Sigmoid colon (tissue), 7 donors: Measurements from ENCODE around the gene USP7. TPM values are rescaled to one million over a fixed set of nuclear protein-coding genes. Genes with fewer than 3 reads are reported as not detected.

Source experiments
- DNase-seq: peaks from one replicate; pipeline ENCODE4 v3.0.0-alpha.2; 2019
- H3K27ac ChIP-seq, 4 donors: fragments of 200-600 bp; sonication (generic); one replicate each; pipeline ENCODE4 v1.5.1; 2016 to 2019; ENCODE audit warnings: mild to moderate bottlenecking in 1 of 4
- H3K27me3 ChIP-seq, 3 donors: fragments of 200-600 bp; sonication (generic); one replicate each; pipeline ENCODE4 v1.5.1; 2019; ENCODE audit warnings: mild to moderate bottlenecking in 1 of 3
- H3K36me3 ChIP-seq, 4 donors: fragments of 200-600 bp; sonication (generic); one replicate each; pipeline ENCODE4 v1.5.1; 2016 to 2019
- H3K4me1 ChIP-seq, 4 donors: fragments of 200-600 bp; sonication (generic); one replicate each; pipeline ENCODE4 v1.5.1; 2017 to 2019
- H3K4me3 ChIP-seq, 4 donors: fragments of 200-600 bp; sonication (generic); one replicate each; pipeline ENCODE4 v1.5.1; 2017 to 2019; ENCODE audit warnings: mild to moderate bottlenecking in 2 of 4, moderate library complexity in 1 of 4
- H3K9me3 ChIP-seq, 4 donors: fragments of 200-600 bp in 3 of 4; sonication (generic) in 3 of 4; one replicate each; pipeline versions ENCODE4 v1.5.1 to v1.6.1; 2013 to 2019
- CTCF ChIP-seq, 4 experiments: fragments of 450-650 bp in 3 of 4; fragments of 200-600 bp in 1 of 4; IDR thresholded peaks; one replicate each; pipeline ENCODE4 v1.5.1; 2016 to 2019; ENCODE audit warnings: antibody characterized with exemption in 4 of 4, mild to moderate bottlenecking in 3 of 4, moderate library complexity in 2 of 4
- EP300 ChIP-seq, 4 donors: sonication (generic); formaldehyde crosslinking; IDR thresholded peaks; one replicate each; pipeline ENCODE4 v1.6.1; 2017; ENCODE audit warnings: antibody characterized with exemption in 4 of 4
- POLR2A ChIP-seq, 2 donors: fragments of 450-650 bp; IDR thresholded peaks; one replicate each; pipeline ENCODE4 v1.6.1; 2016; ENCODE audit warnings: antibody characterized with exemption in 2 of 2, mild to moderate bottlenecking in 2 of 2, moderate library complexity in 2 of 2
- POLR2AphosphoS5 ChIP-seq, 4 donors: sonication (generic); formaldehyde crosslinking; IDR thresholded peaks; one replicate each; pipeline ENCODE4 v1.6.1; 2017; ENCODE audit warnings: antibody characterized with exemption in 4 of 4
- WGBS, 2 donors: extraction: QIAGEN DNeasy Blood & Tissue Kit; methylation state at CpG; one replicate each; pipeline ENCODE4 v1.1.7; 2013; 5-methylcytosine and 5-hydroxymethylcytosine counted together
- intact Hi-C: fragments of 100-400 bp; cut with DNase I; formaldehyde crosslinking; loops from one replicate; pipeline ENCODE4 v1.15.1; 2023
- polyA plus RNA-seq, 3 donors: library from polyadenylated mRNA; stranded (reverse); fragments of 200-250 nt; gene quantifications; one replicate each; pipeline ENCODE4 v1.2.3, GENCODE V29; 2013
- total RNA-seq, 4 donors: library from RNA; depleted of rRNA; stranded (reverse); fragments of >200 nt; gene quantifications; one replicate each; pipeline ENCODE4 v1.1.0, GENCODE V29; 2016
- donor health status: healthy with polysubstance abuse.
- donor health status: Bipolar disorder and iron deficiency.
- donor health status: healthy.

The USP7 gene
- total and polyA plus RNA-seq, 7 donors = 28.8 to 84.5 (median 64.9) TPM

- Histone ChIP-seq H3K4me1 (no peaks in the 10 kb centered on the region), H3K27me3 (no peaks in the 10 kb centered on the region), H3K4me3 (no peak overlapping the region), H3K9me3 (no peaks in the 10 kb centered on the region), H3K27ac (no peak overlapping the region), H3K36me3 (no peaks in the 10 kb centered on the region)
- intact Hi-C loops = no loop called here
- DNase-seq = no peak
- WGBS, 2 donors = 93 to 96% methylated on average over 2 of the region's 2 CpGs
- no peak for TF ChIP-seq POLR2A (IDR thresholded peaks at IDR 0.05)
- TF ChIP-seq EP300 (IDR thresholded peaks at IDR 0.05) = no peak
- TF ChIP-seq CTCF (IDR thresholded peaks at IDR 0.05) = no peak
- no peak for TF ChIP-seq POLR2AphosphoS5 (IDR thresholded peaks at IDR 0.05)
Observed at GRCh38 chr16:9002042-9002441, 38.3 kb upstream of the USP7 start.

GRCh38 chr16:9000664-9001063 is 37.0 kb upstream of the USP7 start:
- no peak overlapping the region for H3K27ac ChIP-seq
- no peak overlapping the region for H3K4me3 ChIP-seq
- H3K9me3 ChIP-seq = no peaks in the 10 kb centered on the region
- no peak for DNase-seq
- no peaks in the 10 kb centered on the region for H3K27me3 ChIP-seq
- no peaks in the 10 kb centered on the region for H3K4me1 ChIP-seq
- H3K36me3 ChIP-seq = no peaks in the 10 kb centered on the region
- TF ChIP-seq CTCF (IDR thresholded peaks at IDR 0.05) (no peak), POLR2A (IDR thresholded peaks at IDR 0.05) (no peak), EP300 (IDR thresholded peaks at IDR 0.05) (no peak), POLR2AphosphoS5 (IDR thresholded peaks at IDR 0.05) (no peak)
- intact Hi-C loops = no loop called here
- 97% methylated on average over 2 of the region's 2 CpGs for WGBS, 2 donors

- H3K4me1 ChIP-seq = no peaks in the 10 kb centered on the region
- no peak for TF ChIP-seq POLR2A (IDR thresholded peaks at IDR 0.05)
- WGBS, 2 donors = 72 to 85% methylated on average over 4 of the region's 4 CpGs
- H3K27me3 ChIP-seq = no peaks in the 10 kb centered on the region
- no peaks in the 10 kb centered on the region for H3K9me3 ChIP-seq
- H3K36me3 ChIP-seq = no peaks in the 10 kb centered on the region
- H3K27ac ChIP-seq = no peak overlapping the region
- intact Hi-C loops = no loop called here
- no peak for DNase-seq
- H3K4me3 ChIP-seq = no peak overlapping the region
Observed at GRCh38 chr16:8999800-9000199, 36.1 kb upstream of the USP7 start.

- Histone ChIP-seq H3K9me3 (no peaks in the 10 kb centered on the region), H3K27me3 (no peaks in the 10 kb centered on the region), H3K27ac (no peak overlapping the region), H3K4me1 (no peaks in the 10 kb centered on the region), H3K4me3 (no peak overlapping the region), H3K36me3 (no peaks in the 10 kb centered on the region)
- TF ChIP-seq POLR2AphosphoS5 (IDR thresholded peaks at IDR 0.05) (no peak), POLR2A (IDR thresholded peaks at IDR 0.05) (no peak), CTCF (IDR thresholded peaks at IDR 0.05) (no peak), EP300 (IDR thresholded peaks at IDR 0.05) (no peak)
- intact Hi-C loops = no loop called here
- 68% methylated on average over 1 of the region's 1 CpG for WGBS, 2 donors
- no peak for DNase-seq
Observed at GRCh38 chr16:8998108-8998507, 34.4 kb upstream of the USP7 start.

GRCh38 chr16:8996891-8997290 is 33.2 kb upstream of the USP7 start:
- Histone ChIP-seq H3K27me3 (no peaks in the 10 kb centered on the region), H3K36me3 (no peaks in the 10 kb centered on the region), H3K4me1 (no peaks in the 10 kb centered on the region), H3K9me3 (no peaks in the 10 kb centered on the region), H3K27ac (no peak overlapping the region), H3K4me3 (no peak overlapping the region)
- DNase-seq = no peak
- intact Hi-C loops = no loop called here
- WGBS, 2 donors = 86 to 90% methylated on average over 5 of the region's 5 CpGs
- TF ChIP-seq CTCF (IDR thresholded peaks at IDR 0.05) (no peak), EP300 (IDR thresholded peaks at IDR 0.05) (no peak), POLR2AphosphoS5 (IDR thresholded peaks at IDR 0.05) (no peak), POLR2A (IDR thresholded peaks at IDR 0.05) (no peak)
